HG03521 (cell line): ENCODE measurements around the gene ELAVL3.
"Not testable (repeated sequence)": the region's sequence is repeated elsewhere in the genome, so short reads cannot be mapped to it uniquely, and the experiment has no call there.

Experiments
- ATAC-seq: cut with Tn5 transposase; IDR thresholded peaks from one replicate; pipeline ENCODE4 v1.9.1; 2021; ENCODE audit warnings: mild to moderate bottlenecking, moderate library complexity; ENCODE audit not compliant: unreplicated experiment

The ELAVL3 gene

DNA sequence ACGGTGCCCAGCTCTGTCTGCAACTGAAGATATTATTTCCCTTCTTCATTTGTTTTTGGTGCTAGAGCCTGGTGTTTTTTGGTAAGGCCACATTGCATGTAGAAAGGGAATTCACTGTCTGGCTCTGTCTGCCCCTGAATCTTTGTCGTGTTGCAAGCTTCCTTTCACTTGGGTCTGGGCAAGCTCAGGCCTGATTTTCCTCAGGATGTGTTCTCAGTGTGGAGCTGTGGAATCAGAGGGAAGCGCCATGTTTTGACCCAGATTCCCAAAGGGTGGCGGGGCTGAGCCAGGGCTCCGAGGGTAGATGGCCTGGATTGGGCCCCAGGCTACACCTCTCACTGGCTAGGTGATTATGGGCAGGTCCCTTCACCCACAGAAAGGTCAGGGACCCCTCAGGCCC is 36.8 kb downstream of the ELAVL3 start:
- ATAC-seq = no peak

DNA sequence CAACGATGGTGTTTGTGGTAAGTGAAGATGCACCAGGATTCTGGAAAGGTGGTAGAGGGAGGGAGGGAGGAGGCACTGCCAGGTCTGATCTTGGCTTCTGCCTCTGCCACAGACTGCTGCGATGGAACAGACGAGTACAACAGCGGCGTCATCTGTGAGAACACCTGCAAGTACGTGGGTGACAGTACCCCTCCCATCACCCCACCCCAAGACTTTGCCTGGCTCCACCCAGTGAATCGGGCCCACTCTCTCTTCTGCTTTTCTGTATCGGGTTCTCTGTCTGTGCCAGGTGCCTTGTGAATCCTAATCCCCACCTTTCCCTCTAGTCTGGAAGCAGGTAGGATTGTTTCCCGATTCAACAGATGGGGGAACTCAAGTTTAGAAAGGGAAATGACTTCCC is 42.9 kb downstream of the ELAVL3 start:
- ATAC-seq = no peak

DNA sequence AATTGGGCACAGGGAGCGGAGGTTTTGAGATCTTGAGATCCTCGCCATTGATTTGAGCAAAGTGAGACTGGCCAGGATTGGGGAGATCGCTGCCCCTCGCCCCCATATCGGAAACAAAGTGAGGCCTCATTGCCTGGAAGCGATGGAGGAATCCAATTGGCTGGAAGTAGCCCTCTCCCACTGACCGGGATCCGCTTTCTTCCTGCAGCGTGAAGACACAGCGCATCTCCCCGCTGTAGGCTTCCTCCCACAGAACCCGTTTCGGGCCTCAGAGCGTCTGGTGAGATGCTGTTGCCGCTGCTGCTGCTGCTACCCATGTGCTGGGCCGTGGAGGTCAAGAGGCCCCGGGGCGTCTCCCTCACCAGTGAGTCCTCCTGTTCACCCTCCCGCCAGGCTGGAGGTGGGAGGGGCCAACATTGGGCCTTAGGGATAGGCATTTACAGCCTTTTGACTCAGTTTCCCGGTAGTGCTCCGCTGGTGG is 45.0 kb downstream of the ELAVL3 start:
- no peak for ATAC-seq

DNA sequence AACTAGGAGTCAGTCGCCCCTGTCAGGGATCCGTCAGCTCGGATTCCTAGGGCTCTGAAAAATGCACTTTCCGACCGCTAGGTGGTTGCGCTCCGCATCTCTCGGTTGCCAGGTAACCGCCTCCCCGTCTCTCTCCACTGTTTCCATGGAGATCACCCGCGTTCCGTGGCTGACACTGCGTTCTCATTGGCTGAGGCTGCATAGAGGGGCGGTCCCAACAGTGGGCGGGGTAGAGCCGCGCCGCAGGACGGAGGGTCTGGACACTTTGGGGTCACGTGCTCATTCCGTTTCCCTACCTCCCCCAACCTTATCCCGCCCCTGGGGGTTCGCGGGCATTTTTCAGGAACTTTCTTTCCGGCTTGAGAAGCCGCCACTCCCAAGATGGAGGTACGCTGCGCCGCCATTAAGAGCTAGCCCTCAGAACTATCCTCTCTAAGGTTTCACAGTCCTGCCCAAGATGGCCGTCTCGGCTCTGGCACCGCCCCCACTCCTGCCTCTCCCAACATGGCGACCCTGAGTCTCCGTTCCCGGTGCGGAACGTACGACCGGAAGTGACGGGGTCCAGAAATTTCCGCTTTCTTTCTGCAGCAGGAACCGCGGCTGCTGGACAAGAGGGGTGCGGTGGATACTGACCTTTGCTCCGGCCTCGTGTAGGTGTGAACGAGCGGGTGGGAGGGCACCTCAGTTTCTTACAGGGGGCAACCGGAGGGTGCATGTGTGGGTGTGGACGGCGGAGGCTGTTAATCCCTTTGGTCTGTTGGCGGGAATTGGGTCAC is 45.6 kb downstream of the ELAVL3 start, which contains the start of the genes ODAD3 and PRKCSH:
ODAD3 (minus strand) TSS at position 65 of the 776 bp plus-strand sequence. CDS start 105 bp downstream, outside the sequence.
PRKCSH (plus strand) TSS at position 579 of the 776 bp plus-strand sequence. CDS start 483 bp downstream, outside the sequence.
- peak; percentile 86 for ATAC-seq

DNA sequence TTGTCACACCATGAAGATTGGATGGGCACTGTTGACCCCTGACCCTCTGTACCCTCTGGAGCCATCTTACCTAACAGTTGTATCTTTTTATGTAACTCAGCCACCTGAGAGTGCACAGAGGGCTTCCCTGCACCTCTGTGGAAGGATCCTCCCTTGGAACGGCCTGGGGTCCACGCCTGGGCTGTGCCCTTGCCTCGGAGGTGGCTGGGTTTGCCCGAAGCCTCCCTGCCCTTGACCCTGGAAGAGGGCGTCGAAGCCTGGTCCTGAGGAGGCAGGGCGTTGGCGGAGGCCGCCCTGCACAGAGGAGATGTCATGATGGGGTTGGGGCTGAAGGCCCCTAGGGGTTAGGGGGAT is 46.2 kb downstream of the ELAVL3 start:
- no peak for ATAC-seq

DNA sequence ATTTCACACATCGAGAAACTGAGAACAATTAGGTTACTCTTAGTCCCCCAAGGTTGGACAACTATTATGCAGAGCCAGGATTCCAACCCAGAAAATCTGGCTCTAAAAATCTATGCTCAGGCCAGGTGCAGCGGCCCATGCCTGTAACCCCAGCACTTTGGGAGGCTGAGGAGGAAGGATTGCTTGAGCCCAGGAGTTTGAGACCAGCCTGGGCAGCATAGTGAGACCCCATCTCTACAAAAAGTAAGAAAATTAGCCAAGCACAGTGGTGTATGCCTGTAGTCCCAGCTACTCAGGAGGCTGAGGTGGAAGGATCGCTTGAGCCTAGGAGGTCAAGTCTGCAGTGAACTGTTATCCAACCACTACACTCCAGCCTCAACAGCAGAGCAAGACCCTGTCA is 47.3 kb downstream of the ELAVL3 start:
- not testable (repeated sequence) for ATAC-seq

DNA sequence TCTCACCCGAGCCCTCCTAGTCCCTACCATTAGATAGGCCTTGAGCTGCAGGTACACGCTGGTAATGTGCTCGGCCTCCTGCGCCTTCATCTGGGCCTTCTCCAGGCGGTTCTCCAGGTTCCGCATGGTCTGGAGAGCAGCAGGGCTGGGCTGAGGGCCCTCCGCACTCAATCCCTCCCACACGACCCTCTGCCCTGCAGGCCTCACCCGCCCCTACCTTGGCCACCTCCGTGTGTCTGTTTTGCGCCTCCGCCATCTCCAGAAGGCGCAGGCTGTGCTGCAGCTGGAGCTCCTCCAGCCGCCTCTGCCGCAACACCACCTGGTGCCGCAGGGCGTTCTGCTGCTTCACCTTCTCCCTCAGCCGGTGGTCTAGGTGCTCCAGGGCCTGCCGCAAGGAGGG is 54.2 kb downstream of the ELAVL3 start:
- ATAC-seq = no peak

DNA sequence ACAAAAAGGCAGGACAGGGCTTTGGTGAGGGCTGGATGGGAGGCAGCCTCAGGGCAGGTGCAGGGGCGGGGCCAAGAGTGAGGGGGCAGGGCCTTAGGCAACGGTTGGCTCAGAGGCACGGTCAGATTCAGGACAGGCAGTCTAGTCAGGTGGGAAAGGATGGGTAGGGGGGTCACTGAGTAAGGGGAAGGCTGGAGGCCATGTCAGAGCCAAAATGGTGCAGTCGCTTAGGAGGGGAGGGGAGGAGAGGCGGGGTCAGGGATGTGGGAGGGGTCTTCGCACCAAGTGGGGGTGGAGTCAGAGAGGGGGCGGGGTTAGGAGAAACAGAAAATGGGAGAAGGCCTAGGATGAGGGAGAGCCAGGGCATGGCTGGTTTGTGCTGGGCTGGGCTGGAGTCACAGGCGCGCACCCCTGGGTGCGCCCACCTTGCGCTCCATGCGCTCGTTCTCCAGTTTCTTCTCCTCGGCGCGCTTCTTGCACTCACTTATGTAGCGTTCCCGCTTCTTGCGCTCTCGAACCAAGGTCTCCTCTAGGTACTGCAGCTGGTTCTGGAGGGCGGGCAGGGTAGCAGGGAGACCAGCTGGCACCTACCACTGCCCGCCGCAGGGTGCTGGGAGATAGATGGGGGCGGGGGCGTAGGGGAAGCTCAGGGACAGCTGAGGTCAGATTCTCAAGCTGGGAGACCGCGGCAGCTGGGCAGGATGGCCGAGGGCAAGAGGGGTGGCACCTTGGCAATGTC is 55.0 kb downstream of the ELAVL3 start:
- no peak for ATAC-seq

DNA sequence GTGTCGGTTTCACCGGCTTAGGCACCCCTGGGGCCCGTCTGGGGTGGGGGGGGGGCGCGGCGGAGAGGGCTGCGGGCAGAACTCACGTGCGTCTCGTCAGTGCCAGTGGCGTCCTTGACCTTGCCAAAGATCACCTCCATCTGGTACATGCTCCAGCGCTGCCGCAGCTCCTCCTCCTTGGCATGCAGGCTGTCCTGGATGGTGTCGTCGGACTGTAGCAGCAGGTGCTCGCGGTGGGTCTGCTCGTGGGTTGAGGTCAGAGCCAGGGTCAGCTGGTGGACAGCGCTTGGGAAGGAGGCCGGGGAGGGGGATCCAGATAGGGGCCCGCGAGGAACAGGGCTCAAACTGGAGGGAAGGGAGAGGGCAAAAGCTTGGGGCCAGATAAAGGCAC is 57.1 kb downstream of the ELAVL3 start:
- no peak for ATAC-seq

DNA sequence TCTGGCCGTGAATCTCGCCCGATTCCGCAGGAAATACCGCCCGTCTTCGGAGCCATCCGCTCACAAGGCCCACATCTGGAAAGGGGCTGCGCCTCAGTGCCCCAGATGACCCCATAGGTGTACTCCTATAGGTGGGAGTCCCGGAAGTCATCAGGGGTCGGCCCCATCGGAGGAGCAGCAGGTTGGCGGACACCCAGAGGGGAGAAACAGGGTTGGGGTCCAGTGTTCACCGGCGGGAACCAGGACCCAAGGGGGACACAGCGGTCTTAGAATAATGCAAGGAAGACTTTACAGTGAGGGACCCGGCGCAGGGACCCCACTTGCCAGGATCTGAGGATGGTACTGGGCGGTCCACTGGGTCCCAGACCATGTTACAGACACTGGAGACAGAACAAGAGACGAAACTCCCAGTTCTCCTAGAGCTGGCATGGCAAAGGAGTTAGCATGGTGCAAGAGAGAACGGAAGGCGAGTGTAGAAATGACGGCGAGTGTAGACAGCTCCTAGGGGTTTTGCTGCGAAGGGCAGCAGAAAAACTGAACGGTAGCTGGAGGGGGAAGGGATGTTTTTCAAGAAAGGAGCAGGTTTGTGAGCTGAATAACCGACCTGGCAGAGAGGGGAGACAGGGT is 57.6 kb downstream of the ELAVL3 start:
- ATAC-seq = no peak

DNA sequence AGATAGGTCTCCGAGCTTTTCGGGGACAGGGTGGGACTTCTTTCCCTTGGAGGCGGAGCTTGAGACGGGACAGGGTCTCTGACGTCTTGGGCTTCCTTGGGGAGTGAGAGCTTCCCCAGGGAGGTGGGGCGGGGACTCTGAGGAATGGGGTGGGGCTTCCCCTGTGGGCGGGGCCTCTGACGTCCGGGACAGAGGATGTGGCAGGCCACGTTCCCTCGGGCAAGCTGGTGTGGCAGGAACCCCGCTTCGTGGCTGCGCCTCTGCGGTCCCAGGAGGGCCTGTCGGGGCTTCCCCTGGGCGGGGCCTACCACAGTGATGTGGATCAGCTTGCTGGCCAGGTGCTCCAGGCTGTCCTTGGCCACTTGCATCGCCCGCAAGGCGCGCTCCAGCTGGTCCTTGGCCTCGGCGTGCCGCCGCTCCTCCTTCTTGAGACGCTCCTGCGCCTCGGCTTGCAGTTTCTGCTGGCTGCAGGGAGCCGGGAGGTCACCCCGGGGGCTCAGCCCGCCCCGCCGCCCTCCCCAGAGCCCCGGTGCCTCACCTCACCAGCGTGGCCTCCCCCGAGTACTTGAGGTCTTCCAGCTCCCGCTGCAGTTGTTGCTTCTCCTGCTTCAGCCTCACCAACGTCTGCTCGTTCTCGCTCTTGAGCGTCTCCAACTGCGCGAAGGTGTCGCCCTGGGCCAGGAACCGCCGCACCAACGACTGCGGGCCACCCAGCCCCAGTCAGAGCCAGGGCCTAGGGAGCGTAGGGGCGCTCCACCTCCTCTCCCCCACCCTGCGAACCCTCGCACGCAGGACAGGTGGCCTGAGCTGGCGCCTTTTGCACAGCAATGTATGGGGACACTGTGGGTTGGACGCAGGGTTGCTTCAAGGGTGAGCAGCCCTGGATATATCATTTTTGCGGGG is 58.4 kb downstream of the ELAVL3 start:
- no peak for ATAC-seq

DNA sequence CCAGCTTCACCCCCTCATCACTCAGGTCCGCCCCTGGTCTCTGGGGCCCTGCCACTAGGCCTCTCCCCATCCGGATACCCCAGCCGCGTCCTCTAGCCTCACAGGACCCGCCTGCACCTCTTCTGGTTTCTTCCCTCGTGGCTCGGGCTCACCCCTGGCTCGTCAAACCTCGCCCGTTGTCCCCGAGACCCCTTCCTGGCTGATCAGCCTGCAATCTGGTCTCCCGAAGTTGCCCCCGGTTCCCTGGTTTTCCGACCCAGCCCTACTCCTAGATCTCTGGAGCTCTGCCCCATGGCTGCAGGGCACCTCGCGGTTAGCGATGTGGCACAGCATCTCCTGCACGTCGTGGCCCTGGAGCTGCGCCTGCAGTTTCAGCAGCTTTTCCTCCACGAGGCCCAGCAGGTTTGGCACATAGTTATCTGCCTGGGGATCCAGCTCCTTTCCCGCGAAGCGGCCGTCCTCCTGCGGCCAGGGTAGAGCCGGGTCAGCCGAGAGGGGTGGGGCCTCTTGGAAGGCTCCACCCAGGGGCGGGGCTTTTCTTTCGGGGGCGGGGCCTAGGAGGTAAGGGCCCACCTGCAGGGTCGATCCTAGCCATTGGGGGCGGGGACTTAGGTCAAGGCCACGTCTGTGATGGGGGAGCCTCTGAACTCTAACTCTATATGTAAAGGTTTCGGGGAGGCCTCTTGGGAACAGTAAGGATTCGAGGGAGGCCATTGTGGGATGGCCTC is 59.3 kb downstream of the ELAVL3 start:
- ATAC-seq = no peak

DNA sequence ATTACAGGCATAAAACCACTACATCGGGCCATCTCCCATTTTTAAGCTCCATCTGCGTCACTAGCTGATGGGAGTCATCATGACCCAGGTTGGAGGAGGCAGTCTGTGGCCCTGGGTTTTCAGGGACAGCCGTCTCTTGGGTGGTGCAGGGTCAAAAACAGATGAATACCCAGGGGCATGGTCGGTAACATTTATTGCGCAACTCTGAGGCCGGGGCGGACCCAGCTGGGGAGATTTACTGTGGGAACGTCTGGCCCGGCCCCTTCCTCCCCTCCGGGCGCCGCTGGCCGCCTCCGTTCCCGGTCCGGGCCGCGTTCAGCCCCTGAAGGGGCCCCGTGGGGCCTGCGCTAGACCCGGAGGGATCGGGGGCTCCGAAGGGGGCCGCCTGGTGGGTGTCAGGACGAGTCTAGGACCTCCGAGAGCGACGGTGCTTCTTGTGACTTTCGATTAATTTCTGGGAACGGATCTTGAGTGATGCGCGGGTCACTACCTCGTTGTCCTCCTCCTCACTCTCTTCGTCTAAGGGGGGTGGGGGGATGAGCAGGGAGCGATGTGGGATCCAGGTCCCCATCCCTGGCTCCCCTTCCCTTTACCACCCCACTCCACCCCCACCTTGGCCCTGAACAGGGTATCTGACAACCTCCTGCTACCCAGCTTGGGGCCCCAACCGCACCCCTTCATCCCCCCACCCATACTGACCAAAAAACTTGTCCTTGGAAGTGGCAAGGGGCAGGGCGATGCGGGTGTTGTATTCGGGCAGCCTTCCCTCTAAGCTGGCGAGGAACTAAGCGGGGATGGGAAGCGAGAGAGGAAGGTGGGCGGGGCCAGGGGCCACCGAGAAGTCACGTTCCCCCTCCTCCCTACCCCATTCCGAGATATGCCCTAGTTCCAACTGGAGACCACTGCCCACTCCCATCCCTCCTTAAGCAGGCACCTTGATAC is 60.1 kb downstream of the ELAVL3 start:
- ATAC-seq = no peak

DNA sequence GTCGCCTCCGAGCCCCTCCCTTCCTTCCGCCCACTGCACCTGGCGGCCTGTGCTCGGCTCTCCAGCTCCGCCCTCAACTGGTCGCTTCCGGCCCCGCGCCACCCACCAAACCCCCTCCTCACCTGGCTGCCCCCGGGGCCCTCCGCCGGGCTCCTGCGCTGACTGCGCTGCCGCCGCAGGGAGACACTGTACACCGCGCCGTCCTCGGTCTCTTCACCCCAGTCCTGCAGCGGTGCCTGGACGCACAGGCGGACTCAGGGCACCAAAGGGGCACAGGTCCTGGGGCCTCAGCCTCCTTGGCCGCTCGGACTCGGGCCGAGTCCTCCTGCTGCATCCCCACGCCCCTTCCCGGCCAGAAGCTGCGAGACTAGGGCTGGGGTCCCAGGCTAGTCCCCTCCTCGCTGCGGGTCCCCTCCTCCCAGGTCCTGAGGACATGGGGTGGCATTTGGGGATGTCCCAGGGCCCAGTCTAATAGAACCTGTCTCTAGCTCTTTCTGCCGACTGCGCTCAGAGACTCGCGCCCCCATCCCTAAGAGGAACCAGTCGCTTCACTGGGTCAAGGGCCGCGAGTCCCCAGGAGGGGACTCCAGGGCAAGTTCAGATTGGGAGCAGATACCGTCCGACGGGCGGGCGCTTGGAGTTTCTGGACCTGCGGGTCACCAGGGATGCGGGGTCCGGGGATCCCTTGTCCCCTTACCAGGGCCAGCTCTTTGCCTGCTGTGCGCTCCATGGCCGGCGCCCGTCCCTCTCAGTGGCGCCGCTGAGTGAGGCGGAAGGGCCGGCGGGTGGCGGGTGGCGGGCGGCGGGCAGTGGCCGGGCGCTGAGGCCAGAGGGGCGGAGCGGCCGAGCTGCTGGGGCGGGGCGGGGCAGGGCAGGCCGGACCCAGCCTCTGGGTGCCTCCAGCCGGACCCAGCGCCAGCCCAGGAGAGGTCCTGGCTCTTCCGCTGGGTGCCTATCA is 62.0 kb downstream of the ELAVL3 start, which contains the start of gene RGL3:
RGL3 (minus strand) TSS at position 766 of the 958 bp plus-strand sequence; CDS start at position 730, 36 bp downstream.
- no peak for ATAC-seq

DNA sequence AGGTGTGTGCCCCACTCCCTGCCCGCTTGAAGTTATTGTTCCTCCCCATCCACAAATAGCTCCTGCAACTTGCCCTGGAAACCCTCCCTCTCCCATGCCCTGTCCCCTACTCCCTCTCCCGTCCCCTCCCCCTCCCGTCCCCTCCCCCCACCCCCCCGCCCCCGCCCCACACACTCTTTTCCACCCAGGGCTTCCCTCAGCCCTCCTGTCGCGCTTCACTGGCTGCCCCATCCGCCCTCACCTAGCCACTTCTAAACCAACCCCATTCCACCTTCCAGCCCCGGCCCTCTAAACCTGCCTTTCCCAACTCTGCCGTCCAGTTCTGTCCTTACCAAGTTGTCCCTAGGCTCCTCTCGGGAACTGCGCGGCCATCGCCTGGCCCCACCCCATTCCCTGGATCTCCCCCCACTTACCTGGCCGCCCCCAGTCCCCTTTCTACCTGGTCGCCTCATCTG is 62.7 kb downstream of the ELAVL3 start:
- no peak for ATAC-seq

DNA sequence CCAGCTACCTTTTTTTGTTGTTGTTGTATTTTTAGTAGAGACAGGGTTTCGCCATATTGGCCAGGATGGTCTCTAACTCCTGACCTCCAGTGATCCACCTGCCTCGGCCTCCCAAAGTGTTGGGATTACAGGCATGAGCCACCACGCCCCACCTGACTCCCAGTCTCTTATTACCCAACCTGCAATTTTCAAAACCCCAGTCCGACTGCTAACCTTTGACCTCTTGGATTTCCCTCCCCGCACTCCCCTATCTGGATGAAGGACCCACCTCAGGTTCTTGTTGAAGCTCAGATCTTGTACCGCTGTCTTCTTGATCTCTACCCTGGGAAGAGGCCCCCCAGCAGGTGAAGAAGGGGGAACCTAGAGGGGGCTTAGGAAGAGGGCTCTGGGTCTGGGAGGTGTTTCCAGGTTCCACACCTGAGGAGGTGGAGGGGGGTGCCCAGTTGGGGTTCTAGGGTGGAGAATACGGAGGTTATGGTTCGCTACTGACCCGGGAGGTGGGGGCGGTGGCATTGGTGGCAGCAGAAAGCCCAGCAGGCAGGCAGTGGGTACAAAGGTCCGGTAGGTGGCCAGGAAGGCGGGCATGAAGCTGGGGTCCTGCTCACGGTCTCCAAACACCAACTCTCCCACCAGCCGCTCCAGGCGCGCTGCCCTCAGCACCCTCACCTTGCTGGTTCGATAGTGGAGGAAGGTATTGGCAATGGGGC is 64.3 kb downstream of the ELAVL3 start:
- no peak for ATAC-seq

DNA sequence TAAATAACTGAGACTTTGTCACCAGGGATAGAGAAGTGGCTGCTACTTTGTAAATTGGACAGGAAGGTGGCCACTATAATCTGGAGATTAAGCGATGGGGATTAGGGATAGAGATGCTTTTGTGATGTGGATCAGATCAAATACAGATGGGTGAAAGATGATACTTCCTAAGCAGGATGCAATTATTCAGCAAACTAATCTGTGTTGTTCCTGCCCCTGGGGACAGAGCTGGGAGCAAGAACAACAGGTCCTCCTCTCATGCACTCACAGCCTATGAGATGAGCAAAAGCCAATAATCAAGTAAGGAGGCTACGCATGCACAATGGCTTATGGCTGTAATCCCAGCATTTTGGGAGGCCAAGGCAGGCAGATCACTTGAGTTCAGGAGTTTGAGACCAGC is 66.3 kb downstream of the ELAVL3 start:
- no peak for ATAC-seq
